ENCODE results near the gene ZDHHC1.
A peak's percentile ranks its signal among the peaks of the same experiment; 100 is the strongest.

GRCh38 chr16:67406111-67406971, 9.9 kb downstream of the ZDHHC1 start:
- TF ChIP-seq CTCF (IDR thresholded peaks at IDR 0.05; ENCODE audit: extremely low read depth in 1 of 2, insufficient read depth in 1 of 2, low read depth in 1 of 2, low read length in 2 of 2), result no peak
- peak; percentile 57 for TF ChIP-seq POLR2AphosphoS5 (IDR thresholded peaks at IDR 0.05; ENCODE audit: insufficient read depth, low read depth, low read length)
- peak; percentile 14 for TF ChIP-seq POLR2A (IDR thresholded peaks at IDR 0.05; ENCODE audit: low read depth, low read length)
- no peak for TF ChIP-seq EZH2 (IDR thresholded peaks at IDR 0.05; ENCODE audit: borderline replicate concordance, low read depth, low read length, severe bottlenecking)
- peak; percentile 80 for TF ChIP-seq JUN (IDR thresholded peaks at IDR 0.05; ENCODE audit: borderline replicate concordance, insufficient read depth, insufficient read length, low read depth)
